CD14-positive monocyte (primary cell): ENCODE measurements around the gene DENND5B. TPM values are rescaled to one million over a fixed set of nuclear protein-coding genes. Genes with fewer than 3 reads are reported as not detected.

Source experiments
- DNase-seq, 3 donors: peaks; one replicate each; pipeline ENCODE4 v3.0.0-alpha.2; 2011 to 2022
- H2AFZ ChIP-seq: 2 replicates; pipeline ENCODE4 v1.6.0; 2012; ENCODE audit warnings: mild to moderate bottlenecking, low read depth, low read length, inconsistent platforms; ENCODE audit not compliant: insufficient read depth, poor library complexity, severe bottlenecking
- H3K27ac ChIP-seq, 2 donors: 1 replicate in 1 of 2; 2 replicates in 1 of 2; pipeline ENCODE4 v1.5.1; 2012 to 2013; ENCODE audit warnings: low read length in 2 of 2, control low read depth in 1 of 2, inconsistent platforms in 1 of 2, low read depth in 1 of 2, mild to moderate bottlenecking in 1 of 2
- H3K27me3 ChIP-seq, 2 donors: one replicate each; pipeline versions ENCODE4 v1.6.0 to v1.6.1; 2011 to 2013; ENCODE audit warnings: low read length in 2 of 2; ENCODE audit not compliant: control insufficient read depth in 2 of 2, insufficient read depth in 2 of 2
- H3K36me3 ChIP-seq, 2 donors: replicated peaks in 1 of 2; 1 replicate in 1 of 2; 2 replicates in 1 of 2; pipeline versions ENCODE4 v1.5.1 to v1.6.1; 2012 to 2013; ENCODE audit warnings: low read length in 2 of 2, control low read depth in 1 of 2, inconsistent platforms in 1 of 2, mild to moderate bottlenecking in 1 of 2; ENCODE audit not compliant: insufficient read depth in 2 of 2, control insufficient read depth in 1 of 2
- H3K4me1 ChIP-seq, 2 donors: 1 replicate in 1 of 2; 2 replicates in 1 of 2; pipeline versions ENCODE4 v1.5.1 to v1.6.1; 2012 to 2013; ENCODE audit warnings: low read length in 2 of 2, control low read depth in 1 of 2, inconsistent platforms in 1 of 2, mild to moderate bottlenecking in 1 of 2, moderate library complexity in 1 of 2; ENCODE audit not compliant: insufficient read depth in 2 of 2, control insufficient read depth in 1 of 2
- H3K4me2 ChIP-seq: replicated peaks from 2 replicates; pipeline ENCODE3; 2012; ENCODE audit warnings: low read length, moderate library complexity, mild to moderate bottlenecking; ENCODE audit not compliant: poor library complexity, severe bottlenecking; ENCODE audit errors: extremely low read depth
- H3K4me3 ChIP-seq, 3 experiments: fragments of 200-600 bp in 1 of 3; sonication (generic) in 1 of 3; replicated peaks in 1 of 3; 1 replicate in 2 of 3; 2 replicates in 1 of 3; pipeline ENCODE4 v1.5.1; 2011 to 2013; ENCODE audit warnings: low read length in 3 of 3, mild to moderate bottlenecking in 3 of 3, control low read depth in 2 of 3, low read depth in 2 of 3, inconsistent platforms in 1 of 3, moderate library complexity in 1 of 3
- H3K79me2 ChIP-seq: 2 replicates; pipeline ENCODE4 v1.6.0; 2012; ENCODE audit warnings: mild to moderate bottlenecking, control low read depth, inconsistent platforms, low read length, moderate library complexity; ENCODE audit not compliant: insufficient read depth
- H3K9ac ChIP-seq: 2 replicates; pipeline ENCODE4 v1.6.0; 2017; ENCODE audit warnings: low read length, mild to moderate bottlenecking; ENCODE audit not compliant: insufficient read depth, poor library complexity, severe bottlenecking
- H3K9me3 ChIP-seq, 2 donors: replicated peaks in 1 of 2; 1 replicate in 1 of 2; 2 replicates in 1 of 2; pipeline versions ENCODE4 v1.5.1 to v1.6.1; 2012 to 2013; ENCODE audit warnings: low read length in 2 of 2, control low read depth in 1 of 2; ENCODE audit not compliant: control insufficient read depth in 1 of 2, insufficient read depth in 1 of 2
- H4K20me1 ChIP-seq: 2 replicates; pipeline ENCODE4 v1.6.0; 2012; ENCODE audit warnings: mild to moderate bottlenecking, low read length, control low read depth, moderate library complexity; ENCODE audit not compliant: insufficient read depth
- H3K27ac Mint-ChIP-seq, 7 donors: one replicate each; pipeline ENCODE4 v1.8.0; 2020; ENCODE audit warnings: mild to moderate bottlenecking in 7 of 7, mixed read lengths in 7 of 7, moderate library complexity in 6 of 7, inconsistent platforms in 2 of 7
- H3K27me3 Mint-ChIP-seq, 3 donors: one replicate each; pipeline ENCODE4 v1.8.0; 2021 to 2022; ENCODE audit warnings: low read depth in 3 of 3, mild to moderate bottlenecking in 3 of 3, mixed read lengths in 3 of 3, moderate library complexity in 3 of 3, inconsistent platforms in 1 of 3
- H3K36me3 Mint-ChIP-seq, 2 donors: one replicate each; pipeline ENCODE4 v1.8.0; 2020; ENCODE audit warnings: mixed read lengths in 2 of 2, inconsistent platforms in 1 of 2, mild to moderate bottlenecking in 1 of 2
- H3K4me1 Mint-ChIP-seq: one replicate; pipeline ENCODE4 v1.8.0; 2020; ENCODE audit warnings: mild to moderate bottlenecking, mixed read lengths
- H3K4me3 Mint-ChIP-seq, 2 donors: one replicate each; pipeline ENCODE4 v1.8.0; 2020; ENCODE audit warnings: mild to moderate bottlenecking in 2 of 2, mixed read lengths in 2 of 2, moderate library complexity in 1 of 2
- H3K9me3 Mint-ChIP-seq, 7 donors: one replicate each; pipeline ENCODE4 v1.8.0; 2020 to 2022; ENCODE audit warnings: mixed read lengths in 7 of 7, mild to moderate bottlenecking in 6 of 7, moderate library complexity in 6 of 7, inconsistent platforms in 2 of 7
- CTCF ChIP-seq: fragments of 200-600 bp; IDR thresholded peaks from one replicate; pipeline ENCODE4 v1.8.0; 2022; ENCODE audit warnings: antibody characterized with exemption, mild to moderate bottlenecking
- WGBS: methylation state at CpG from one replicate; pipeline ENCODE4 v1.1.5; 2013; ENCODE audit warnings: missing lambda C conversion rate; ENCODE audit not compliant: insufficient coverage; 5-methylcytosine and 5-hydroxymethylcytosine counted together
- intact Hi-C, 2 donors: fragments of 100-400 bp; cut with micrococcal nuclease; formaldehyde crosslinking; loops; one replicate each; pipeline versions ENCODE4 v1.15.0 to v1.15.1; 2023
- polyA plus RNA-seq, 3 donors: library from polyadenylated mRNA; depleted of rRNA in 1 of 3; unstranded in 2 of 3; stranded (reverse) in 1 of 3; fragments of 300-500 nt in 2 of 3; fragments of >200 nt in 1 of 3; fragmentation: Illumina TruSeq in 2 of 3; gene quantifications; 1 replicate in 2 of 3; 2 replicates in 1 of 3; pipeline ENCODE4 v1.2.3, GENCODE V29; 2012 to 2021

Gene DENND5B
- polyA plus RNA-seq, 3 donors, result 0.23 to 0.36 (median 0.36) TPM

DNA sequence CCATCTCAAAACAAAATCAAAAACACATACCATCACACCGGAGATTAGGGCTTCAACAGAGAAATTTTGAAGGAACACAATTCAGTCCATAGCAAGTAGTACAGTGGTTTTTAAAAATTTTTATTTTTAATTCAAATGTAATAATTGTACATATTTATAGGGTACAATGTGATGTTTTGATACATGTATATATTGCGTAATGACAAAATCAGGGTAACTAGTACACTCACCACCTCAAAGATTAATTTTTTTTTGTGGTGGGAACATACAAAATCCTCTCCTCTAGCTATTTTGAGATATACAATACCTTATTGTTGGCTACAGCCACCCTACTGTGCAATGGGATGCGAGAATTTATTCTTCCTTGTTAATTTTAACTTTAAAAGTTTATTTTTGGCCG lies 42.5 kb upstream of the DENND5B start:
- Histone ChIP-seq H3K36me3 (no peaks in the 10 kb centered on the region), H2AFZ (no peak overlapping the region), H3K4me1 (peaks cover 23% of the 10 kb centered on the region in 2 donors), H3K79me2 (no peaks in the 10 kb centered on the region), H3K9ac (no peak overlapping the region), H3K9me3 (no peaks in the 10 kb centered on the region), H3K4me2 (no peak overlapping the region), H3K27me3 (no peaks in the 10 kb centered on the region), H4K20me1 (no peaks in the 10 kb centered on the region), H3K27ac (no peak overlapping the region), H3K4me3 (no peak overlapping the region)
- H3K27me3 Mint-ChIP-seq, result peaks cover 0 to 4% (median 3%) of the 10 kb centered on the region in 3 donors
- no peaks in the 10 kb centered on the region for H3K36me3 Mint-ChIP-seq
- no peak overlapping the region for H3K4me3 Mint-ChIP-seq
- H3K9me3 Mint-ChIP-seq, result peaks cover 0 to 2% (median 0%) of the 10 kb centered on the region in 7 donors
- H3K4me1 Mint-ChIP-seq, result peaks cover 29% of the 10 kb centered on the region
- TF ChIP-seq CTCF, result no peak
- no peak for DNase-seq
- intact Hi-C loops, result no loop called here
- no peak overlapping the region for H3K27ac Mint-ChIP-seq
- no CpG with 5 or more reads among the region's 4 CpGs for WGBS

GRCh38 chr12:31631809-31632208 lies 40.9 kb upstream of the DENND5B start:
- 48% methylated on average over 7 of the region's 12 CpGs for WGBS
- Mint-ChIP-seq H3K36me3 (no peaks in the 10 kb centered on the region), H3K27me3 (peaks cover 0 to 6% (median 3%) of the 10 kb centered on the region in 3 donors), H3K4me1 (peaks cover 19% of the 10 kb centered on the region), H3K9me3 (no peaks in the 10 kb centered on the region), H3K27ac (no peak overlapping the region), H3K4me3 (peak overlapping the region in 1 of 2 donors; percentile 60)
- intact Hi-C loops, result no loop called here
- no peak overlapping the region for H2AFZ ChIP-seq
- DNase-seq, result peak in 2 of 3 donors; percentile 34 to 65
- H3K4me2 ChIP-seq, result no peak overlapping the region
- no peak overlapping the region for H3K4me3 ChIP-seq
- TF ChIP-seq CTCF, result no peak
- H4K20me1 ChIP-seq, result no peaks in the 10 kb centered on the region
- no peaks in the 10 kb centered on the region for H3K27me3 ChIP-seq
- no peak overlapping the region for H3K27ac ChIP-seq
- H3K36me3 ChIP-seq, result no peaks in the 10 kb centered on the region
- no peak overlapping the region for H3K9ac ChIP-seq
- no peaks in the 10 kb centered on the region for H3K79me2 ChIP-seq
- H3K9me3 ChIP-seq, result no peaks in the 10 kb centered on the region
- peaks cover 12 to 13% of the 10 kb centered on the region in 2 donors for H3K4me1 ChIP-seq
